Muscle of leg (tissue), 11 donors: Measurements from ENCODE around the gene CLCNKA. TPM values are rescaled to one million over a fixed set of nuclear protein-coding genes. Genes with fewer than 3 reads are reported as not detected.
A peak's percentile ranks its signal among the peaks of the same experiment; 100 is the strongest.
"Not testable (repeated sequence)": the region's sequence is repeated elsewhere in the genome, so short reads cannot be mapped to it uniquely, and the experiment has no call there.

Source experiments
- DNase-seq: peaks from one replicate; pipeline ENCODE4 v3.0.0; 2013
- H3K27ac ChIP-seq: one replicate; pipeline ENCODE4 v1.5.1; 2013; ENCODE audit warnings: mild to moderate bottlenecking, low read length, control low read depth
- H3K27me3 ChIP-seq: one replicate; pipeline ENCODE4 v1.6.1; 2013; ENCODE audit warnings: low read length; ENCODE audit not compliant: control insufficient read depth, insufficient read depth
- H3K36me3 ChIP-seq: one replicate; pipeline ENCODE4 v1.6.1; 2013; ENCODE audit warnings: low read length; ENCODE audit not compliant: control insufficient read depth, insufficient read depth
- H3K4me1 ChIP-seq: one replicate; pipeline ENCODE4 v1.6.1; 2013; ENCODE audit warnings: low read length; ENCODE audit not compliant: control insufficient read depth, insufficient read depth
- H3K4me3 ChIP-seq: one replicate; pipeline ENCODE4 v1.5.1; 2013; ENCODE audit warnings: low read length, control low read depth
- H3K9me3 ChIP-seq: replicated peaks from 2 replicates; pipeline ENCODE4 v1.6.1; 2013; ENCODE audit warnings: low read depth, low read length; ENCODE audit not compliant: control insufficient read depth
- WGBS: methylation state at CpG from one replicate; pipeline ENCODE4 v1.1.5; 2013; ENCODE audit warnings: missing lambda C conversion rate; ENCODE audit not compliant: insufficient coverage; 5-methylcytosine and 5-hydroxymethylcytosine counted together
- polyA plus RNA-seq, 8 donors: library from polyadenylated mRNA; unstranded; fragments of 120-200 nt; gene quantifications; one replicate each; pipeline versions ENCODE4 v1.2.1 to v1.2.3, GENCODE V29; 2013; ENCODE audit warnings: inconsistent platforms in 1 of 8, low replicate concordance in 1 of 8; ENCODE audit not compliant: insufficient read length in 8 of 8, insufficient read depth in 1 of 8
- total RNA-seq: library from RNA; stranded (reverse); fragments of 120-200 nt; gene quantifications from one replicate; pipeline ENCODE4 v1.2.4, GENCODE V29; 2013

The CLCNKA gene
- total and polyA plus RNA-seq, 9 donors: 0.27 to 1.2 (median 0.72) TPM

DNA sequence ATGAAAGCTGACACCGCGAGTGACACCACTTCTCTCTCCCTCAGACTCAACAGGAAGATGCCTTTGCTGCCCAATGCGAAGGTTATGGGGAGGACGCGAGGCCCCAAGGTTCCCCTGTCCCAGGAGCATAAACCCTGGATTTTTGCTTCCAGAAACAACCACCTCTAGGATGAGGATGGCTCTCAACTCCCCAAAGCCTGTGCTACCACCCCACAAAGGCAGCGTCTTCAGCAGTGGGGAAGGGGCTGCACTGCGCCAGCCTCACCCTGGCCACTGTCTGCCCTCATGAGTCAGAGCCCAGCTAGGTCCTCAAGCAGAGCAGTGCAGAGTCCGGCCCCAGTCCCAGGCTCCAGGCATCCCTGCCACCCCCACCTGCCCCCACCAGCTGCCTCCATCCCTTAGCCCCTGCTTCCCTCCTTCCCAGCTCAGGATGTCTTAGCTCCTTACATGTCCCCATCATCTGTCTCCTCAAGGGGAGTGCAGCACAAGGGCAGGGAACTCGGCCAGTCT, 24.7 kb upstream of the CLCNKA start:
- DNase-seq: no peak
- H3K27ac ChIP-seq: no peak overlapping the region
- H3K36me3 ChIP-seq: no peaks in the 10 kb centered on the region
- no peaks in the 10 kb centered on the region for H3K4me1 ChIP-seq
- H3K27me3 ChIP-seq: peaks cover 7% of the 10 kb centered on the region
- no peak overlapping the region for H3K4me3 ChIP-seq
- 83% methylated on average over 5 of the region's 9 CpGs for WGBS
- no peaks in the 10 kb centered on the region for H3K9me3 ChIP-seq

GRCh38 chr1:15997637-15998280, 24.1 kb upstream of the CLCNKA start:
- Histone ChIP-seq H3K4me1 (no peaks in the 10 kb centered on the region), H3K27ac (no peak overlapping the region), H3K27me3 (peaks cover 7% of the 10 kb centered on the region), H3K9me3 (no peaks in the 10 kb centered on the region), H3K4me3 (no peak overlapping the region), H3K36me3 (no peaks in the 10 kb centered on the region)
- 76% methylated on average over 7 of the region's 9 CpGs for WGBS
- peak; percentile 36 for DNase-seq

- Histone ChIP-seq H3K4me1 (no peaks in the 10 kb centered on the region), H3K27me3 (peaks cover 7% of the 10 kb centered on the region), H3K9me3 (no peaks in the 10 kb centered on the region), H3K27ac (no peak overlapping the region), H3K4me3 (no peak overlapping the region), H3K36me3 (no peaks in the 10 kb centered on the region)
- 90% methylated on average over 9 of the region's 11 CpGs for WGBS
- DNase-seq: no peak
Observed at GRCh38 chr1:15998929-15999328, 22.9 kb upstream of the CLCNKA start.

GRCh38 chr1:16001274-16001673, 20.6 kb upstream of the CLCNKA start:
- not testable (repeated sequence) for H3K9me3 ChIP-seq, H3K27ac ChIP-seq, H3K27me3 ChIP-seq, H3K4me3 ChIP-seq, H3K36me3 ChIP-seq, H3K4me1 ChIP-seq, DNase-seq
- 93% methylated on average over 5 of the region's 10 CpGs for WGBS

DNA sequence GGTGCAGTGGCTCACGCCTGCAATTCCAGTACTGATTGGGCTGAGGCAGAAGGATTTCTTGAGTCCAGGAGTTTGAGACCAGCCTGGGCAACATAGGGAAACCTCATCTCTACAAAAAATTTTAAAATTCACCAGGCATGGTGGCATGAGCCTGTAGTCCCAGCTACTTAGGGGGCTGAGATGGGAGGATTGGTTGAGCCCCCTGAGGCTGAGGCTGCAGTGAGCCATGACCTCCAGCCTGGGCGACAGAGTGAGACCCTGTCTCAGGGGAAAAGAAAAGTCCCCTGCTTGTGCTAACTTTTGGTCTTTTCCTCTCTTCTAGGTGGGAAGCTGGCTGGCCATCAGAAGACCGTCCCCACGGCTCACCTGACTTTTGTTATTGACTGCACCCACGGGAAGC, 16.2 kb upstream of the CLCNKA start:
- Histone ChIP-seq H3K36me3 (no peaks in the 10 kb centered on the region), H3K4me3 (no peak overlapping the region), H3K4me1 (no peaks in the 10 kb centered on the region), H3K27ac (no peak overlapping the region), H3K27me3 (no peaks in the 10 kb centered on the region), H3K9me3 (no peaks in the 10 kb centered on the region)
- 72% methylated on average over 5 of the region's 5 CpGs for WGBS
- DNase-seq: no peak

- no peak for DNase-seq
- no peak overlapping the region for H3K4me3 ChIP-seq
- WGBS: 76% methylated on average over 9 of the region's 11 CpGs
Observed at GRCh38 chr1:16006010-16006409, 15.8 kb upstream of the CLCNKA start.

DNA sequence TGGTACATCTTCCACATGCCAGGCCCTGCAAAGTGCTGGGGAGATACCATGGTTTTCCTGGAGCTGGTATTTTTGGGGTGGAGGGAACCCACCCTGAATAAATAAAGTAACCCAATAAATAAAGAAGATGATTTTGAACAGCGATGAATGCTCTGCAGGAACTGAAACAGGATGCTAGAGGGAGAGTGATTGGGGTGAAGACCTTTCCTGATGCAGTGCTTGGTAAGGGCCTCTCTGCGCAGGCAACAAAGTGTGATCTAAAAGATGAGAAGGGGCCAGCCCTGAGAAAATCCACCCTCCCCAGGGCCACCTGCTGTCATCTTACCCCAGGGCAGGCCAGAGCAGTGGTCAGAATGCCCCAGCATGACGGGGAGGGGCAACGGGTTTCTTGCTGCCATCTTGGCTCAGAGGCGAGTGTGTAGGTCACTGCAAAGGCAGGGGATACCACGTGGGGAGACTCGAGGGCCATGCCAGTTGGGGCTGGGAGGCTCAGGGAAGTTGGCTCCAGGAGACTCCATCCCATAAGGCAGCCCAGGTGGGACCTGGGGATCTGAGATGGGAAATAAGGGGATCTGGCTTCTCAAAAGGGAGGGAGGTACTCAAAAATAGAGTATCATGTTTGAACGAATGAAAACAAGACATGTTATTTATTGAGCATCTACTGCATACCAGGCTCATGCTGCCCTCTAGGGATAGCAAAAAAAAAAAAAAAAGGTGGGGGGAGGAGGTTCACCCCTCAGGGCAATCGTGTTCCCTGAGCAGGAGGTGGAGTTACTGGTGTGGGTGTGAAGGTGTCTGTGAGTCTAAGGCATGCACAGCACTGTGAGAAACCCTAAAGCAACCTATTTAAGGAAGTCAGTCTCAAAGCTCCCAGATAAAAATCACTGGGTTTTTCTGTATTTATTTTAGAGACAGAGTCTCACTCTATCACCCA, 15.0 kb upstream of the CLCNKA start:
- 56% methylated on average over 3 of the region's 9 CpGs for WGBS

More at GRCh38 chr1:16006010-16006409, 15.8 kb upstream of the CLCNKA start:
- Histone ChIP-seq H3K27ac (no peak overlapping the region), H3K36me3 (no peaks in the 10 kb centered on the region), H3K27me3 (no peaks in the 10 kb centered on the region), H3K4me1 (no peaks in the 10 kb centered on the region), H3K9me3 (no peaks in the 10 kb centered on the region)

DNA sequence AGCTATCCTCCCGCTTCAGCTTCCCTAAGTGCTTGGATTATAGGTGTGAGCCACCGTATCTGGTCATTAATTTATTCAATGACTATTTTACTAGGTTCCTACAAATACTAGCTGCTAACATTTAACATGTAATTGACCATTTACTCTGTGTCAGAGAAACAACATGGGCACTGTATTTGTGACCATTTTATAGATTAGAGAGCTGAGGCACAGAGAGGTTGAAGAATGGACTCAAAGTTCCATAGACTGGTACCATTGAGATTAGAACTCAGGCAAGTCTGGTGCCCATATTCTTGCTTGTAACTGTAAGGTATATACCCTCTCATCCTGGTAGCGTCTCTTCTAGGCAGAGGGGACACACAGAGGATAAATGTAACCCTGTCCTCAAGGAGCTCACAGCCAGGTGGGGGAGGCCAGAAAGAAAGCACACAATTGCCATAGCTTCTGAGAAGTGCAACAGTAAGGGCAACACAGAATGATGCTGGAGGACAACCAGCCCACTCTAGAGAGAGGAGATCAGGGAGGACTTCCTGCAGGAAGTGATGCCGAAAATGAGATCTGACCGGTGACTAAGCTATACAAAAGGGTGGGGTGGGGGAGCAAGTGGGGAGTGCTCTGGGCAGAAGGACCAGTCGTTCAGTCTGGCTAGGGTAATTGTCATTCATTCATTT, 14.0 kb upstream of the CLCNKA start:
- Histone ChIP-seq H3K4me1 (peaks cover 8% of the 10 kb centered on the region), H3K4me3 (no peak overlapping the region), H3K27me3 (no peaks in the 10 kb centered on the region), H3K9me3 (no peaks in the 10 kb centered on the region), H3K36me3 (no peaks in the 10 kb centered on the region), H3K27ac (no peak overlapping the region)
- whole genome bisulfite sequencing: no CpG with 5 or more reads among the region's 6 CpGs
- no peak for DNase-seq

More for the DNA sequence above, 15.0 kb upstream of the CLCNKA start:
- no peaks in the 10 kb centered on the region for H3K9me3 ChIP-seq
- no peak overlapping the region for H3K27ac ChIP-seq
- H3K36me3 ChIP-seq: no peaks in the 10 kb centered on the region
- no peak overlapping the region for H3K4me3 ChIP-seq
- no peak for DNase-seq
- no peaks in the 10 kb centered on the region for H3K4me1 ChIP-seq
- H3K27me3 ChIP-seq: no peaks in the 10 kb centered on the region

DNA sequence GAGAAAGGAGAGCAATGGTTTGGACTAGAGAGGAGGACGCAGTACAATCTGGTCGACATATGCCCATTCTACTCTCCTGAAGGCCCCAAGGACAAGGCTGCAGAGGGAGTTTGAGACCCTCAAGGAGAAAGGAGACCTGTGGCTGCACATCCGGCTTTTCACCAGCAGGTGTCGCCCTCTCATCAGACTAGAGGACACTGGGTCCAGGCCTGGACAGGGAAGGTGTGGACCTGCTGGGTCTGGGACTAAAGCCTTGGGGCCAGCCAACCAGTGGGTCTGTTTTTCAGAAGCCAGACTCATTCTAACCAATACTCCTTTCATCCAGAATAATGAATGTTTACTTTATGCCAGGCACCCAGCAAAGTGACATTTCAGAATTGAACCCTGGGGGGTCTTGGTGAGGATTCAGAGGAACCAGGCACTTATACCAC, 12.8 kb upstream of the CLCNKA start:
- Histone ChIP-seq H3K36me3 (no peaks in the 10 kb centered on the region), H3K4me1 (peaks cover 20% of the 10 kb centered on the region), H3K27me3 (no peaks in the 10 kb centered on the region), H3K4me3 (no peak overlapping the region), H3K9me3 (no peaks in the 10 kb centered on the region), H3K27ac (no peak overlapping the region)
- 0% methylated on average over 2 of the region's 4 CpGs for WGBS
- peak; percentile 78 for DNase-seq

DNA sequence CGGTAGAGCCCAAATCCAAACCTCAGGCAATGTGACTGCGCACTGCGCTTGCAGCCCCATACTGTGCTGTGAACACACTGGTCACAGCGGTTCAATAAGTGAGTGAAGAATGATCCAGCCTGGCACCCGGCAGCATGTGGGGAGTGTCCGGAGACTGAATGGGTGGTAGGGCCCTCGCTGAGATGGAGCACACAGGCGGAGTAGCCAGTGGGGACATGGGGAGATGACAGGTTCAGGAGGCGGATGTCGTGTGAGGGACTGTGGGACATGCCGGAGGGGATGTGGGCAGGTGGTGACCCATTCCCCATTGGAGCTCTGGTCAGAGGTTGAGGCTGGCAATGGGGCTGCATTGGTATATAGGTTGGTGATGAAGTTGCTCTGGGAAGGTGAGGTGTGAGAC, 12.2 kb upstream of the CLCNKA start:
- no peaks in the 10 kb centered on the region for H3K27me3 ChIP-seq
- H3K4me3 ChIP-seq: no peak overlapping the region
- H3K4me1 ChIP-seq: peaks cover 26% of the 10 kb centered on the region
- H3K9me3 ChIP-seq: no peaks in the 10 kb centered on the region
- 95% methylated on average over 9 of the region's 11 CpGs for WGBS
- no peaks in the 10 kb centered on the region for H3K36me3 ChIP-seq
- no peak overlapping the region for H3K27ac ChIP-seq
- no peak for DNase-seq
